ENCODE data around the gene STAMBP.

Gene STAMBP

GRCh38 chr2:73922681-73923080, 93.9 kb downstream of the STAMBP start:
- no peak for DNase-seq (ENCODE audit: extremely low read depth in 1 of 2, low read depth in 1 of 2)

Measured in stimulated activated CD8-positive, alpha-beta memory T cell treated with anti-CD3 and anti-CD28 coated beads, Interleukin-7, amount 100 ng/mL, for 48 hours (primary cell).